Mucosa of descending colon (tissue), 3 donors: ENCODE data around the gene EWSR1. TPM values are rescaled to one million over a fixed set of nuclear protein-coding genes. Genes with fewer than 3 reads are reported as not detected.

Source experiments
- ATAC-seq: fragments of 200-7000 bp; cut with Tn5 transposase; one replicate; pipeline ENCODE4 v1.9.1; 2020; ENCODE audit warnings: mild to moderate bottlenecking, moderate library complexity
- DNase-seq, 3 donors: peaks; one replicate each; pipeline ENCODE4 v3.0.0-alpha.2; 2020
- H3K36me3 ChIP-seq: fragments of 200-600 bp; one replicate; pipeline ENCODE4 v1.8.0; 2021; ENCODE audit warnings: low read depth, mild to moderate bottlenecking
- H3K4me1 ChIP-seq: fragments of 200-600 bp; one replicate; pipeline ENCODE4 v1.8.0; 2021; ENCODE audit warnings: low read depth, mild to moderate bottlenecking
- H3K4me3 ChIP-seq: fragments of 200-600 bp; one replicate; pipeline ENCODE4 v1.8.0; 2021; ENCODE audit warnings: mild to moderate bottlenecking
- H3K9me3 ChIP-seq: fragments of 200-600 bp; one replicate; pipeline ENCODE4 v1.8.0; 2021; ENCODE audit warnings: mild to moderate bottlenecking
- CTCF ChIP-seq: fragments of 200-600 bp; IDR thresholded peaks from one replicate; pipeline ENCODE4 v1.8.0; 2022; ENCODE audit warnings: antibody characterized with exemption, mild to moderate bottlenecking
- intact Hi-C, 2 donors: fragments of 100-400 bp; cut with DNase I in 1 of 2; cut with micrococcal nuclease in 1 of 2; formaldehyde crosslinking; loops; one replicate each; pipeline versions ENCODE4 v1.11.0 to v1.11.1; 2022; cut with DNase I, micrococcal nuclease
- total RNA-seq, 3 donors: library from RNA; stranded (reverse); fragmentation: NEBNext Ultra II Directional in 2 of 3; extraction: Animal tissue kit (Norgen Biotek cat#: 25700) in 2 of 3; gene quantifications; one replicate each; pipeline versions ENCODE4 v1.2.1 to v1.2.4, GENCODE V29; 2021 to 2023
- donor health status: DM: no; HTN: no; CAD: no; lungs with moderate emphysema.
- donor health status: DM: no; HTN: no; CAD: no.
- donor health status: DM: no; HTN: yes; CAD: no.

Gene EWSR1
- total RNA-seq, 3 donors from 2014 or later, result 176 to 227 (median 179) TPM

DNA sequence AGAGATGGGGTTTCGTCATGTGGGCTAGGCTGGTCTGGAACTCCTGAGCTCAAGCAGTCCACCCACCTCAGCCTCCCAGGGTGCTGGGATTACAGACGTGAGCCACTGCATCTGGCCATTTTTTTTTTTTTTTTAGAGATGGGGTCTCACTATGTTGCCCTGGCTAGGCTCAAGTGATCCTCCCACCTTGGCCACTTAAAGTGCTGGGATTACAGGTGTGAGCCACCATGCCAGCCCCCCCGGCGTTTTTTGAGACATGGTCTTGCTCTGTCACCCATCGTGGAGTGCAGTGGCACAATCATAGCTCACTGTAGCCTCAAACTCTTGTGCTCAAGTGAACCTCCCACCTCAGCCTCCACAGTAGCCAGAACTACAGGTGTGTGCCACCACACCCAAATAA, 16.8 kb upstream of the EWSR1 start:
- H3K4me1 ChIP-seq, result no peaks in the 10 kb centered on the region
- H3K9me3 ChIP-seq, result no peaks in the 10 kb centered on the region
- DNase-seq (no peak), ATAC-seq (no peak)
- H3K36me3 ChIP-seq, result no peaks in the 10 kb centered on the region
- intact Hi-C loops, result no loop called here
- no peak for TF ChIP-seq CTCF
- no peak overlapping the region for H3K4me3 ChIP-seq

GRCh38 chr22:29251981-29252911, 15.8 kb upstream of the EWSR1 start:
- DNase-seq (no peak), ATAC-seq (no peak)
- intact Hi-C loops, result no loop called here
- no peak overlapping the region for H3K4me3 ChIP-seq
- H3K4me1 ChIP-seq, result no peaks in the 10 kb centered on the region
- no peaks in the 10 kb centered on the region for H3K9me3 ChIP-seq
- TF ChIP-seq CTCF, result no peak
- H3K36me3 ChIP-seq, result no peaks in the 10 kb centered on the region

DNA sequence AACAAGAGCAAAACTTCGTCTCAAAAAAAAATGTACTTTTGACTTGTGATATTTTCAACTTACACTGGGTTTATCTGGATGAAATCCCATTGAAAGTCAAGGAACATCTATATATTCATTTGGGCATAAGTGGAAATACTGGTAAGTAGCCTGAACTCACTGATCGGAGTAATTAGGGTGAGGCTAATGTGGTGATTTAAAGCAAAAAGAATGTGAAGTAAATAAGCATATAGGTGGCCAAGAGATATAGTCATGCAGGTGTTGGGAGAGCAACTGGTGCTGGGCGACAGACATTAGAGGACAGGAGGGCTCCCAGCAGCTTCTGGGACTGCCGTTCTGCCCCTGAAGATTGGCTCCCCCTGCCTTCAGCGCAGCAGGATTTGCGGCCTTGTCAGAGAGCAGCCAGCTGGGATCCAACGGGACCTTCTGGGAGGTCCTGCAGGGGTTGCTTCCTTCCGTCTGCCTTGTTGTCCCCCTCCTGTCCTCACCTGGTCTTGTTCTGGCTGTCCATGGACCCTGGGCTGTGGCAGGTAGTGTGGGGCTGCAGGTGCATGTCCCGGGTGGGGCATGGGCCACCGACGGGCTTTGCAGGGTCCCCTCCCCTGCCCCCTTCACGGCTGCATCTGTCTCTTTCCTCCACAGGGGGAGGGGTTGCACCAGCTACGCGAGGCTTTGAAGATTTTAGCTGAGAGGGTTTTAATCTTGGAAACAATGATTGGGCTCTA, 14.3 kb upstream of the EWSR1 start:
- H3K9me3 ChIP-seq, result no peaks in the 10 kb centered on the region
- H3K4me1 ChIP-seq, result no peaks in the 10 kb centered on the region
- ATAC-seq (no peak), DNase-seq (no peak)
- intact Hi-C loops, result no loop called here
- no peak for TF ChIP-seq CTCF
- no peaks in the 10 kb centered on the region for H3K36me3 ChIP-seq
- H3K4me3 ChIP-seq, result no peak overlapping the region

- H3K9me3 ChIP-seq, result no peaks in the 10 kb centered on the region
- ATAC-seq (no peak), DNase-seq (no peak)
- no peak for TF ChIP-seq CTCF
- no peak overlapping the region for H3K4me3 ChIP-seq
- no peaks in the 10 kb centered on the region for H3K36me3 ChIP-seq
- H3K4me1 ChIP-seq, result no peaks in the 10 kb centered on the region
- intact Hi-C loops, result no loop called here
Measured at GRCh38 chr22:29254286-29254660, 13.8 kb upstream of the EWSR1 start.

DNA sequence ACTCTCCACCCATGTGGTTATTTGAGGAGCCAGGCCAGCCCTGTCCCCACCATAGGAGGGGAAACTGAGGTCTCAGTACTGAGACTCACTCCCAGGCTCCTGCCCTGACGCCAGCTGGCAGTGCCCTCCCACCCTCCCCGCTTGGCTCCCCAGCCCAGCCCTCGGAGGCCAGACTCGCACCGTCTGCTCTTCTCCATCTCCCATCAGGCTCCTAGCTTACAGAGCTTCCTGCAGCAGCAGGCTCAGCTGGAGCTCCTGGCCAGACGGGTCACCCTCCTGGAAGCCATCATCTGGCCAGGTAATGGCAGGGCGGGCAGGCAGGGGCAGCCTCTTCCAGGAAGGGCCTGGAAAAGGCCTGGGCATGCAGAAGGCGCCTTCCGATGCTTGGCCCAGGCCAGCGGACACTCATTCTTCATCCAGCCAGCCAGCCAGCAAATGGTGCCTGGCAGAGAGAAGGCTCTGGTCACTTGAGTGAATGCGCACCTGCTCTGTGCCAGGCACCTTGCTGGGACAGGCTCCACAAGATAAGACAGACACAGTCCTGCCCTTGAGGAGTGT, 12.9 kb upstream of the EWSR1 start:
- H3K4me3 ChIP-seq, result no peak overlapping the region
- H3K4me1 ChIP-seq, result no peaks in the 10 kb centered on the region
- intact Hi-C loops, result no loop called here
- H3K36me3 ChIP-seq, result no peaks in the 10 kb centered on the region
- no peak for TF ChIP-seq CTCF
- no peaks in the 10 kb centered on the region for H3K9me3 ChIP-seq
- no peak for DNase-seq
- ATAC-seq, result no peak
